Lung (tissue), 12 donors: Measurements from ENCODE around the gene TGM1. TPM values are rescaled to one million over a fixed set of nuclear protein-coding genes. Genes with fewer than 3 reads are reported as not detected.

Experiments
- ATAC-seq: fragments of 200-7000 bp; cut with Tn5 transposase; one replicate; pipeline ENCODE4 v1.9.1; 2020; ENCODE audit warnings: moderate number of reproducible peaks; ENCODE audit not compliant: insufficient read depth, low FRiP score
- DNase-seq, 3 donors: peaks; one replicate each; pipeline ENCODE4 v3.0.0-alpha.2; 2013 to 2017
- H3K27ac ChIP-seq, 2 donors: one replicate each; pipeline ENCODE4 v1.5.1; 2013; ENCODE audit warnings: mild to moderate bottlenecking in 2 of 2, moderate library complexity in 2 of 2, control low read depth in 1 of 2, inconsistent platforms in 1 of 2, low read depth in 1 of 2, low read length in 1 of 2
- H3K27me3 ChIP-seq, 3 donors: one replicate each; pipeline ENCODE4 v1.5.1; 2013; ENCODE audit warnings: low read length in 2 of 3; ENCODE audit not compliant: control insufficient read depth in 3 of 3, insufficient read depth in 3 of 3
- H3K36me3 ChIP-seq, 4 donors: one replicate each; pipeline ENCODE4 v1.5.1; 2013; ENCODE audit warnings: low read length in 4 of 4, mild to moderate bottlenecking in 1 of 4, moderate library complexity in 1 of 4; ENCODE audit not compliant: control insufficient read depth in 4 of 4, insufficient read depth in 4 of 4
- H3K4me1 ChIP-seq, 5 donors: one replicate each; pipeline ENCODE4 v1.5.1; 2013; ENCODE audit warnings: low read length in 5 of 5, mild to moderate bottlenecking in 2 of 5, moderate library complexity in 1 of 5; ENCODE audit not compliant: control insufficient read depth in 5 of 5, insufficient read depth in 5 of 5
- H3K4me3 ChIP-seq: one replicate; pipeline ENCODE4 v1.5.1; 2013; ENCODE audit warnings: mild to moderate bottlenecking, control low read depth, moderate library complexity
- H3K9ac ChIP-seq, 2 donors: one replicate each; pipeline ENCODE4 v1.5.1; 2013; ENCODE audit warnings: low read length in 2 of 2, control low read depth in 1 of 2; ENCODE audit not compliant: insufficient read depth in 1 of 2
- H3K9me3 ChIP-seq, 4 donors: one replicate each; pipeline ENCODE4 v1.5.1; 2013; ENCODE audit warnings: low read length in 3 of 4, mild to moderate bottlenecking in 1 of 4, moderate library complexity in 1 of 4; ENCODE audit not compliant: control insufficient read depth in 4 of 4, insufficient read depth in 3 of 4
- CTCF ChIP-seq: IDR thresholded peaks from 2 replicates; pipeline ENCODE4 v1.5.1; 2012; ENCODE audit warnings: mild to moderate bottlenecking; ENCODE audit errors: control extremely low read depth, extremely low read depth
- WGBS, 2 donors: extraction: QIAGEN DNeasy Blood & Tissue Kit; methylation state at CpG; one replicate each; pipeline ENCODE4 v1.1.7; 2013; 5-methylcytosine and 5-hydroxymethylcytosine counted together
- polyA plus RNA-seq, 2 donors: library from polyadenylated mRNA; stranded (reverse); fragments of 200-250 nt; gene quantifications; one replicate each; pipeline ENCODE4 v1.2.1, GENCODE V29; 2013
- total RNA-seq, 2 donors: library from RNA; depleted of rRNA in 1 of 2; stranded (reverse); fragments of >200 nt in 1 of 2; gene quantifications; one replicate each; pipeline ENCODE4 v1.2.1, GENCODE V29; 2014 to 2021
- donor health status: control.
- donor health status: control.
- donor health status: Bipolar disorder and iron deficiency.
- donor health status: healthy.
- donor health status: DM: yes; HTN: yes; CAD: no.

TGM1 gene
- total and polyA plus RNA-seq, 4 donors = 1.9 to 11.3 (median 9.3) TPM

DNA sequence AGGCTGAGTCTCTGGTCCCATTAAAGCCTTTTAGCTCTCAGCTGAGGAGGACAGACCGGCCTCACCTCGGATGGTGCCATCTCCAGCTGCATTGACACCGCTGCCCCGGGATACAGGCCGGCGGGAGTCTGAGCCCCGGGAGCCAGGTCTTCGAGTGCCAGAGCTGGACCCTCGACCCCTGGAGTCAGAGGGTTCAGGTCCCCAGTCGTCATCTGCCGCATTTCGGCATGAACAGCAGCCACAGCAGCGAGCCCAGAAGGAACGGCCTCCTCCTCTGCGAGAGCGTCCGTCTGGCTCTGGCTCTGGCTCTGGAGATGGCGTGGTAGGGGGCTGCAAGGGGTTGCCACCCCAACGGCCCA, 1.0 kb downstream of the TGM1 start:
- TF ChIP-seq CTCF = no peak
- Histone ChIP-seq H3K4me1 (peaks cover 0 to 11% (median 7%) of the 10 kb centered on the region in 5 donors), H3K9me3 (no peaks in the 10 kb centered on the region), H3K36me3 (peaks cover under 1 to 14% (median 2%) of the 10 kb centered on the region in 4 donors), H3K9ac (no peak overlapping the region), H3K27ac (no peak overlapping the region), H3K27me3 (no peaks in the 10 kb centered on the region), H3K4me3 (no peak overlapping the region)
- ATAC-seq = no peak
- 92 to 94% methylated on average over 19 of the region's 19 CpGs for WGBS, 2 donors
- DNase-seq = no peak

- Histone ChIP-seq H3K27ac (no peak overlapping the region), H3K36me3 (peaks cover 0 to 9% (median 0%) of the 10 kb centered on the region in 4 donors), H3K4me3 (no peak overlapping the region), H3K27me3 (no peaks in the 10 kb centered on the region), H3K9ac (no peak overlapping the region), H3K4me1 (peaks cover 0 to 11% (median 7%) of the 10 kb centered on the region in 5 donors), H3K9me3 (no peaks in the 10 kb centered on the region)
- no peak for TF ChIP-seq CTCF
- no peak for DNase-seq
- no peak for ATAC-seq
- 92 to 93% methylated on average over 20 of the region's 20 CpGs for WGBS, 2 donors
Observed at GRCh38 chr14:24261256-24261968, 1.6 kb downstream of the TGM1 start.

GRCh38 chr14:24260780-24261157, 2.2 kb downstream of the TGM1 start:
- no peak overlapping the region for H3K4me3 ChIP-seq
- DNase-seq (no peak), ATAC-seq (no peak)
- no peak for TF ChIP-seq CTCF
- peaks cover 0 to 11% (median 7%) of the 10 kb centered on the region in 5 donors for H3K4me1 ChIP-seq
- H3K36me3 ChIP-seq = peaks cover 0 to 3% (median 0%) of the 10 kb centered on the region in 4 donors
- no peak overlapping the region for H3K9ac ChIP-seq
- H3K27me3 ChIP-seq = no peaks in the 10 kb centered on the region
- H3K9me3 ChIP-seq = no peaks in the 10 kb centered on the region
- 91 to 94% methylated on average over 4 of the region's 4 CpGs for WGBS, 2 donors
- no peak overlapping the region for H3K27ac ChIP-seq
